HepG2 (cell line): ENCODE data around the gene HOXA10.

ENCODE experiments used
- CTCF ChIP-seq: sonication (generic); formaldehyde crosslinking; IDR thresholded peaks from 2 replicates; pipeline ENCODE4 v1.5.0; 2020; ENCODE audit warnings: mild to moderate bottlenecking, missing genetic modification reagents, moderate library complexity
- ONECUT2 ChIP-seq: sonication (generic); formaldehyde crosslinking; IDR thresholded peaks from 2 replicates; pipeline ENCODE4 v1.4.0; 2020; ENCODE audit warnings: missing genetic modification reagents
- RFX5 ChIP-seq: IDR thresholded peaks from 2 replicates; pipeline ENCODE4 v1.6.1; 2011; ENCODE audit warnings: low read depth, low read length, improper control_type of control experiment

GRCh38 chr7:27191161-27191731 is 17.1 kb upstream of the HOXA10 start:
- TF ChIP-seq RFX5 (no peak), CTCF (no peak), ONECUT2 (no peak)
